HepG2 (cell line): ENCODE data around the gene TTPAL. TPM values are rescaled to one million over a fixed set of nuclear protein-coding genes. Genes with fewer than 3 reads are reported as not detected.

Experiments
- E2F1 ChIP-seq: sonication (generic); formaldehyde crosslinking; IDR thresholded peaks from 2 replicates; pipeline ENCODE4 v1.5.0; 2020; ENCODE audit warnings: missing genetic modification reagents
- ELF4 ChIP-seq: sonication (generic); formaldehyde crosslinking; IDR thresholded peaks from 2 replicates; pipeline ENCODE4 v1.5.0; 2020; ENCODE audit warnings: missing genetic modification reagents, mild to moderate bottlenecking, moderate library complexity, borderline replicate concordance
- FOXK1 ChIP-seq: sonication (generic); formaldehyde crosslinking; IDR thresholded peaks from 2 replicates; pipeline ENCODE4 v1.4.0; 2020; ENCODE audit warnings: low read depth, missing genetic modification reagents, borderline replicate concordance
- HMGXB3 ChIP-seq: sonication (generic); formaldehyde crosslinking; IDR thresholded peaks from 2 replicates; pipeline ENCODE4 v1.4.0; 2020; ENCODE audit warnings: missing genetic modification reagents, borderline replicate concordance
- HNF1B ChIP-seq: sonication (generic); formaldehyde crosslinking; IDR thresholded peaks from 2 replicates; pipeline ENCODE4 v1.5.1; 2020; ENCODE audit warnings: mild to moderate bottlenecking, moderate library complexity, missing genetic modification reagents
- JARID2 ChIP-seq: sonication (generic); formaldehyde crosslinking; IDR thresholded peaks from 2 replicates; pipeline ENCODE4 v1.8.1; 2023; ENCODE audit warnings: missing genetic modification reagents, inconsistent platforms; ENCODE audit not compliant: insufficient replicate concordance
- MEF2D ChIP-seq: sonication (generic); formaldehyde crosslinking; IDR thresholded peaks from 2 replicates; pipeline ENCODE4 v1.5.1; 2020; ENCODE audit warnings: mild to moderate bottlenecking, missing genetic modification reagents
- ONECUT2 ChIP-seq: sonication (generic); formaldehyde crosslinking; IDR thresholded peaks from 2 replicates; pipeline ENCODE4 v1.4.0; 2020; ENCODE audit warnings: missing genetic modification reagents
- PHF21A ChIP-seq: sonication (generic); formaldehyde crosslinking; IDR thresholded peaks from 2 replicates; pipeline ENCODE4 v1.5.0; 2020; ENCODE audit warnings: mild to moderate bottlenecking, missing genetic modification reagents
- PPARG ChIP-seq: conservative IDR thresholded peaks from 2 replicates; pipeline ENCODE4 v1.6.1; 2016; ENCODE audit warnings: missing biosample characterization, missing genetic modification reagents
- RBFOX2 ChIP-seq: fragments of 200-400 bp; formaldehyde crosslinking; IDR thresholded peaks from 2 replicates; pipeline ENCODE4 v1.6.1; 2017; ENCODE audit warnings: low read depth, mild to moderate bottlenecking, low read length
- RBM22 ChIP-seq: fragments of 200-400 bp; formaldehyde crosslinking; optimal IDR thresholded peaks from 2 replicates; pipeline ENCODE3; 2017; ENCODE audit warnings: mild to moderate bottlenecking, low read length, moderate library complexity
- SETDB1 ChIP-seq: sonication (generic); formaldehyde crosslinking; IDR thresholded peaks from 2 replicates; pipeline ENCODE4 v1.5.1; 2020; ENCODE audit warnings: missing genetic modification reagents, mild to moderate bottlenecking, borderline replicate concordance
- SP5 ChIP-seq: IDR thresholded peaks from 2 replicates; pipeline ENCODE4 v1.6.1; 2016; ENCODE audit warnings: low read depth, borderline replicate concordance
- ZBTB34 ChIP-seq: sonication (generic); formaldehyde crosslinking; IDR thresholded peaks from 2 replicates; pipeline ENCODE4 v1.8.0; 2022; ENCODE audit warnings: mild to moderate bottlenecking, missing genetic modification reagents
- ZNF367 ChIP-seq: sonication (generic); formaldehyde crosslinking; IDR thresholded peaks from 2 replicates; pipeline ENCODE4 v1.4.0; 2020; ENCODE audit warnings: missing genetic modification reagents, borderline replicate concordance
- ZNF382 ChIP-seq: sonication (generic); formaldehyde crosslinking; IDR thresholded peaks from 2 replicates; pipeline ENCODE4 v1.5.0; 2020; ENCODE audit warnings: missing genetic modification reagents, mild to moderate bottlenecking, borderline replicate concordance
- ZNF44 ChIP-seq: sonication (generic); formaldehyde crosslinking; IDR thresholded peaks from 2 replicates; pipeline ENCODE4 v1.5.1; 2020; ENCODE audit warnings: mild to moderate bottlenecking, missing genetic modification reagents
- ZNF703 ChIP-seq: sonication (generic); formaldehyde crosslinking; IDR thresholded peaks from 2 replicates; pipeline ENCODE4 v1.5.1; 2020; ENCODE audit warnings: missing genetic modification reagents, mild to moderate bottlenecking, moderate library complexity, borderline replicate concordance
- ZNF839 ChIP-seq: sonication (generic); formaldehyde crosslinking; IDR thresholded peaks from 2 replicates; pipeline ENCODE4 v1.4.0; 2020; ENCODE audit warnings: missing genetic modification reagents, mild to moderate bottlenecking, borderline replicate concordance
- polyA plus RNA-seq, 8 experiments: library from polyadenylated mRNA; depleted of rRNA in 3 of 8; stranded (reverse) in 7 of 8; unstranded in 1 of 8; fragments of >200 nt; fragmentation: Illumina TruSeq in 4 of 8; extraction: Trizol in 4 of 8; gene quantifications; 2 replicates each; pipeline versions ENCODE4 v1.2.1 to v1.2.3, GENCODE V29; 2011 to 2016; ENCODE audit warnings: low read depth in 4 of 8, missing spikeins in 1 of 8, mixed read lengths in 1 of 8; ENCODE audit not compliant: insufficient read depth in 1 of 8
- total RNA-seq, 5 experiments: library from RNA; depleted of rRNA; stranded (reverse); fragments of >200 nt; fragmentation: Illumina TruSeq; extraction: Trizol; gene quantifications; 2 replicates each; pipeline ENCODE4 v1.2.3, GENCODE V29; 2016; ENCODE audit warnings: low read depth in 1 of 5

Gene TTPAL
- total and polyA plus RNA-seq, 2 of the 13 experiments (the other 11 are each of a cell fraction or from before 2014, with no cell fraction given): 4.3 to 18.8 TPM

GRCh38 chr20:44475694-44476560, at the start of gene TTPAL (continued):
- TF ChIP-seq ZBTB34: no peak; the same call in 1 of the 2 replicates
- no peak for TF ChIP-seq SETDB1 (CRISPR knock-in tag)
- TF ChIP-seq HNF1B: peak; percentile 95
- no peak for TF ChIP-seq ZNF382
- peak; percentile 87 for TF ChIP-seq HMGXB3
- no peak for TF ChIP-seq ZNF703
- TF ChIP-seq ELF4 (CRISPR knock-in tag): peak; percentile 98
- peak; percentile 100 for TF ChIP-seq RBFOX2
- TF ChIP-seq PHF21A: peak; percentile 82
- peak; percentile 98 for TF ChIP-seq ZNF44 (CRISPR knock-in tag)
- no peak for TF ChIP-seq ZNF367 (CRISPR knock-in tag)
- TF ChIP-seq FOXK1 (CRISPR knock-in tag): peak; percentile 92; the same call in 1 of the 2 replicates
- TF ChIP-seq ONECUT2 (CRISPR knock-in tag): no peak; the same call in 1 of the 2 replicates
- TF ChIP-seq ZNF839: peak; percentile 94; the same call in 1 of the 2 replicates
- TF ChIP-seq E2F1 (CRISPR knock-in tag): peak; percentile 64; the same call in 1 of the 2 replicates
- TF ChIP-seq JARID2 (CRISPR knock-in tag): peak; percentile 95
- peak; percentile 87 for TF ChIP-seq PPARG
- TF ChIP-seq MEF2D (CRISPR knock-in tag): no peak
- TF ChIP-seq RBM22: peak; percentile 77
- TF ChIP-seq SP5 (CRISPR knock-in tag): peak; percentile 77; the same call in 1 of the 2 replicates
